Measurements from ENCODE around the gene MSRB2.
"Not testable (repeated sequence)": the region's sequence is repeated elsewhere in the genome, so short reads cannot be mapped to it uniquely, and the experiment has no call there.

Gene MSRB2

GRCh38 chr10:23065181-23065948 lies 30.0 kb upstream of the MSRB2 start:
- Mint-ChIP-seq H3K27ac (no peak overlapping the region), H3K9me3 (no peaks in the 10 kb centered on the region), H3K27me3 (peaks cover 8% of the 10 kb centered on the region), H3K4me1 (peaks cover 6% of the 10 kb centered on the region), H3K4me3 (no peak overlapping the region)
- no peak for DNase-seq
- ATAC-seq: no peak

GRCh38 chr10:23067337-23067736 lies 28.0 kb upstream of the MSRB2 start:
- Mint-ChIP-seq H3K4me3 (no peak overlapping the region), H3K27me3 (peaks cover 8% of the 10 kb centered on the region), H3K4me1 (peaks cover 6% of the 10 kb centered on the region), H3K27ac (peak overlapping the region in 1 of 2 donors; percentile 65), H3K9me3 (no peaks in the 10 kb centered on the region)
- ATAC-seq (no peak), DNase-seq (no peak)

- DNase-seq (peak; percentile 53 to 57), ATAC-seq (peak; percentile 77)
- Mint-ChIP-seq H3K27me3 (peaks cover 8% of the 10 kb centered on the region), H3K9me3 (no peaks in the 10 kb centered on the region), H3K27ac (peak overlapping the region in 1 of 2 donors; percentile 49), H3K4me1 (peaks cover 6% of the 10 kb centered on the region), H3K4me3 (no peak overlapping the region)
Observed at GRCh38 chr10:23067939-23068775, 27.2 kb upstream of the MSRB2 start.

- peaks cover 6% of the 10 kb centered on the region for H3K4me1 Mint-ChIP-seq
- peaks cover 8% of the 10 kb centered on the region for H3K27me3 Mint-ChIP-seq
- H3K4me3 Mint-ChIP-seq: no peak overlapping the region
- H3K9me3 Mint-ChIP-seq: no peaks in the 10 kb centered on the region
- ATAC-seq (no peak), DNase-seq (no peak)
- H3K27ac Mint-ChIP-seq: no peak overlapping the region
Observed at GRCh38 chr10:23069019-23069815, 26.2 kb upstream of the MSRB2 start.

- not testable (repeated sequence) for H3K27me3 Mint-ChIP-seq, H3K4me3 Mint-ChIP-seq, ATAC-seq
Observed at GRCh38 chr10:23070092-23070912, 25.1 kb upstream of the MSRB2 start.

GRCh38 chr10:23070913-23071218 lies 24.5 kb upstream of the MSRB2 start:
- Mint-ChIP-seq H3K4me1 (peaks cover 6% of the 10 kb centered on the region), H3K9me3 (no peaks in the 10 kb centered on the region), H3K27me3 (peaks cover 13% of the 10 kb centered on the region), H3K4me3 (no peak overlapping the region), H3K27ac (no peak overlapping the region)
- DNase-seq: no peak
- no peak for ATAC-seq

More at GRCh38 chr10:23070092-23070912, 25.1 kb upstream of the MSRB2 start:
- not testable (repeated sequence) for H3K4me1 Mint-ChIP-seq, DNase-seq, H3K27ac Mint-ChIP-seq, H3K9me3 Mint-ChIP-seq

- DNase-seq, H3K9me3 Mint-ChIP-seq, H3K4me3 Mint-ChIP-seq, H3K4me1 Mint-ChIP-seq, H3K27ac Mint-ChIP-seq, ATAC-seq: not testable (repeated sequence)
- peaks cover 28% of the 10 kb centered on the region for H3K27me3 Mint-ChIP-seq
Observed at GRCh38 chr10:23072593-23072992, 22.8 kb upstream of the MSRB2 start.

- ATAC-seq: no peak
- no peaks in the 10 kb centered on the region for H3K4me1 Mint-ChIP-seq
- DNase-seq: no peak
- H3K27ac Mint-ChIP-seq: no peak overlapping the region
- H3K27me3 Mint-ChIP-seq: peaks cover 27% of the 10 kb centered on the region
- no peak overlapping the region for H3K4me3 Mint-ChIP-seq
- no peaks in the 10 kb centered on the region for H3K9me3 Mint-ChIP-seq
Observed at GRCh38 chr10:23073527-23073926, 21.9 kb upstream of the MSRB2 start.

GRCh38 chr10:23075672-23076071 lies 19.7 kb upstream of the MSRB2 start:
- DNase-seq (no peak), ATAC-seq (no peak)
- H3K27ac Mint-ChIP-seq: no peak overlapping the region
- H3K27me3 Mint-ChIP-seq: peaks cover 44% of the 10 kb centered on the region
- H3K4me1 Mint-ChIP-seq: no peaks in the 10 kb centered on the region
- no peaks in the 10 kb centered on the region for H3K9me3 Mint-ChIP-seq
- H3K4me3 Mint-ChIP-seq: no peak overlapping the region

- peaks cover 63% of the 10 kb centered on the region for H3K27me3 Mint-ChIP-seq
- DNase-seq (no peak), ATAC-seq (no peak)
- no peak overlapping the region for H3K4me3 Mint-ChIP-seq
- no peaks in the 10 kb centered on the region for H3K4me1 Mint-ChIP-seq
- H3K27ac Mint-ChIP-seq: no peak overlapping the region
- no peaks in the 10 kb centered on the region for H3K9me3 Mint-ChIP-seq
Observed at GRCh38 chr10:23078114-23078513, 17.3 kb upstream of the MSRB2 start.

GRCh38 chr10:23079700-23080099 lies 15.7 kb upstream of the MSRB2 start:
- no peak for ATAC-seq
- DNase-seq: no peak
- no peak overlapping the region for H3K27ac Mint-ChIP-seq
- H3K27me3 Mint-ChIP-seq: peaks cover 63% of the 10 kb centered on the region
- no peaks in the 10 kb centered on the region for H3K4me1 Mint-ChIP-seq
- peaks cover 0 to 2% of the 10 kb centered on the region in 2 donors for H3K9me3 Mint-ChIP-seq
- H3K4me3 Mint-ChIP-seq: no peak overlapping the region

- H3K27me3 Mint-ChIP-seq: peaks cover 63% of the 10 kb centered on the region
- H3K27ac Mint-ChIP-seq: no peak overlapping the region
- no peaks in the 10 kb centered on the region for H3K4me1 Mint-ChIP-seq
- H3K4me3 Mint-ChIP-seq: no peak overlapping the region
- DNase-seq (no peak), ATAC-seq (no peak)
- H3K9me3 Mint-ChIP-seq: peaks cover 0 to 5% of the 10 kb centered on the region in 2 donors
Observed at GRCh38 chr10:23080262-23080661, 15.1 kb upstream of the MSRB2 start.

- DNase-seq (no peak), ATAC-seq (no peak)
- Mint-ChIP-seq H3K4me1 (no peaks in the 10 kb centered on the region), H3K9me3 (peaks cover 0 to 5% of the 10 kb centered on the region in 2 donors), H3K27me3 (peaks cover 56% of the 10 kb centered on the region), H3K4me3 (no peak overlapping the region), H3K27ac (no peak overlapping the region)
Observed at GRCh38 chr10:23081221-23081750, 14.1 kb upstream of the MSRB2 start.

- no peaks in the 10 kb centered on the region for H3K4me1 Mint-ChIP-seq
Observed at GRCh38 chr10:23081891-23082290, 13.5 kb upstream of the MSRB2 start.

GRCh38 chr10:23088609-23089008 lies 6.8 kb upstream of the MSRB2 start:
- peaks cover 5 to 8% of the 10 kb centered on the region in 2 donors for H3K9me3 Mint-ChIP-seq
- H3K4me3 Mint-ChIP-seq: no peak overlapping the region
- peaks cover 6% of the 10 kb centered on the region for H3K4me1 Mint-ChIP-seq
- no peak overlapping the region for H3K27ac Mint-ChIP-seq
- peaks cover 8% of the 10 kb centered on the region for H3K27me3 Mint-ChIP-seq
- no peak for DNase-seq
- no peak for ATAC-seq

More at GRCh38 chr10:23081891-23082290, 13.5 kb upstream of the MSRB2 start:
- DNase-seq (no peak), ATAC-seq (no peak)
- H3K9me3 Mint-ChIP-seq: peaks cover 0 to 5% of the 10 kb centered on the region in 2 donors
- no peak overlapping the region for H3K4me3 Mint-ChIP-seq
- no peak overlapping the region for H3K27ac Mint-ChIP-seq
- peaks cover 50% of the 10 kb centered on the region for H3K27me3 Mint-ChIP-seq
